ENCODE data around the gene SLC6A6.

The SLC6A6 gene

GRCh38 chr3:14363991-14364390 lies 38.4 kb upstream of the SLC6A6 start:
- H3K9me2 ChIP-seq (replicated peaks; ENCODE audit: insufficient read depth, low read length), result no peaks in the 10 kb centered on the region
- no peak overlapping the region for H3K4me3 ChIP-seq (ENCODE audit: low read length)
- DNase-seq, result no peak
- no peak overlapping the region for H2AFZ ChIP-seq (ENCODE audit: low read length)
- H3K9me3 ChIP-seq (replicated peaks; ENCODE audit: insufficient read depth, low read length), result no peaks in the 10 kb centered on the region
- H3F3A ChIP-seq (ENCODE audit: insufficient read depth, low read length), result no peaks in the 10 kb centered on the region
- peaks cover 29% of the 10 kb centered on the region for H3K27me3 ChIP-seq (replicated peaks; ENCODE audit: insufficient read depth, low read length)
- H3K9ac ChIP-seq (ENCODE audit: low read length), result no peak overlapping the region
- no peak for TF ChIP-seq CTCF (IDR thresholded peaks at IDR 0.05; ENCODE audit: low read length)
- no peak for TF ChIP-seq EZH2phosphoT487 (IDR thresholded peaks at IDR 0.05; ENCODE audit: low read length)
- TF ChIP-seq EZH2 (optimal IDR thresholded peaks at IDR 0.05; ENCODE audit: low read depth, low read length), result no peak
- H4K20me1 ChIP-seq (ENCODE audit: insufficient read depth, low read length), result no peaks in the 10 kb centered on the region
- H3K4me1 ChIP-seq (ENCODE audit: low read length), result no peaks in the 10 kb centered on the region
- H3K79me2 ChIP-seq (ENCODE audit: low read length), result no peaks in the 10 kb centered on the region
- no peak overlapping the region for H3K27ac ChIP-seq (ENCODE audit: low read length)
- H3K4me2 ChIP-seq (ENCODE audit: low read depth, low read length), result no peak overlapping the region
- H3K36me3 ChIP-seq (replicated peaks; ENCODE audit: insufficient read depth, low read length), result no peaks in the 10 kb centered on the region

- peaks cover 5% of the 10 kb centered on the region; the same call in 1 of the 2 replicates for H3K4me1 ChIP-seq (ENCODE audit: low read length)
- H3K79me2 ChIP-seq (ENCODE audit: low read length), result no peaks in the 10 kb centered on the region
- H3K9ac ChIP-seq (ENCODE audit: low read length), result no peak overlapping the region
- no peak overlapping the region for H3K4me3 ChIP-seq (ENCODE audit: low read length)
- H3F3A ChIP-seq (ENCODE audit: insufficient read depth, low read length), result 0 out of 2 replicates have a peak, but pooled peaks cover 3% of the 10 kb centered on the region
- no peak overlapping the region for H3K27ac ChIP-seq (ENCODE audit: low read length)
- TF ChIP-seq EZH2 (optimal IDR thresholded peaks at IDR 0.05; ENCODE audit: low read depth, low read length) (no peak), CTCF (IDR thresholded peaks at IDR 0.05; ENCODE audit: low read length) (no peak), EZH2phosphoT487 (IDR thresholded peaks at IDR 0.05; ENCODE audit: low read length) (no peak)
- no peaks in the 10 kb centered on the region for H4K20me1 ChIP-seq (ENCODE audit: insufficient read depth, low read length)
- H3K36me3 ChIP-seq (replicated peaks; ENCODE audit: insufficient read depth, low read length), result no peaks in the 10 kb centered on the region
- no peak overlapping the region for H2AFZ ChIP-seq (ENCODE audit: low read length)
- DNase-seq, result no peak
- H3K27me3 ChIP-seq (replicated peaks; ENCODE audit: insufficient read depth, low read length), result peaks cover 23% of the 10 kb centered on the region; the same call in 1 of the 2 replicates
- H3K9me3 ChIP-seq (replicated peaks; ENCODE audit: insufficient read depth, low read length), result no peaks in the 10 kb centered on the region
- no peaks in the 10 kb centered on the region for H3K9me2 ChIP-seq (replicated peaks; ENCODE audit: insufficient read depth, low read length)
- H3K4me2 ChIP-seq (ENCODE audit: low read depth, low read length), result no peak overlapping the region
Observed at GRCh38 chr3:14364580-14365292, 37.7 kb upstream of the SLC6A6 start.

- Histone ChIP-seq H2AFZ (ENCODE audit: low read length) (no peak overlapping the region), H4K20me1 (ENCODE audit: insufficient read depth, low read length) (no peaks in the 10 kb centered on the region), H3F3A (ENCODE audit: insufficient read depth, low read length) (0 out of 2 replicates have a peak, but pooled peaks cover 9% of the 10 kb centered on the region), H3K9me2 (replicated peaks; ENCODE audit: insufficient read depth, low read length) (no peaks in the 10 kb centered on the region), H3K4me1 (ENCODE audit: low read length) (peaks cover 16% of the 10 kb centered on the region), H3K27ac (ENCODE audit: low read length) (no peak overlapping the region), H3K9me3 (replicated peaks; ENCODE audit: insufficient read depth, low read length) (no peaks in the 10 kb centered on the region), H3K36me3 (replicated peaks; ENCODE audit: insufficient read depth, low read length) (no peaks in the 10 kb centered on the region), H3K79me2 (ENCODE audit: low read length) (no peaks in the 10 kb centered on the region), H3K4me2 (ENCODE audit: low read depth, low read length) (no peak overlapping the region), H3K27me3 (replicated peaks; ENCODE audit: insufficient read depth, low read length) (0 out of 2 replicates have a peak, but pooled peaks cover 16% of the 10 kb centered on the region), H3K4me3 (ENCODE audit: low read length) (no peak overlapping the region), H3K9ac (ENCODE audit: low read length) (no peak overlapping the region)
- TF ChIP-seq EZH2phosphoT487 (IDR thresholded peaks at IDR 0.05; ENCODE audit: low read length) (no peak), CTCF (IDR thresholded peaks at IDR 0.05; ENCODE audit: low read length) (no peak), EZH2 (optimal IDR thresholded peaks at IDR 0.05; ENCODE audit: low read depth, low read length) (no peak)
- DNase-seq, result no peak
Observed at GRCh38 chr3:14366248-14366647, 36.2 kb upstream of the SLC6A6 start.
